SU-DHL-6 (cell line): ENCODE results near the gene HOXC10.

Source experiments
- H2AFZ ChIP-seq: fragments of 200-600 bp; sonication (generic); 2 replicates; pipeline ENCODE4 v1.6.1; 2014; ENCODE audit warnings: low read depth, mild to moderate bottlenecking, moderate library complexity, mixed read lengths, antibody characterized with exemption, low read length; ENCODE audit not compliant: severe bottlenecking
- H3F3A ChIP-seq: fragments of 200-600 bp; shearing (Covaris generic); 2 replicates; pipeline ENCODE4 v1.6.0; 2016; ENCODE audit warnings: antibody characterized with exemption, mild to moderate bottlenecking; ENCODE audit not compliant: insufficient read depth
- H3K27ac ChIP-seq: fragments of 200-600 bp; sonication (generic); 2 replicates; pipeline ENCODE4 v1.5.1; 2016; ENCODE audit warnings: low read depth, mild to moderate bottlenecking, low read length, moderate library complexity, mixed read lengths
- H3K27me3 ChIP-seq: fragments of 200-600 bp; sonication (generic), shearing (Covaris generic); 2 replicates; pipeline ENCODE4 v1.6.0; 2014; ENCODE audit warnings: mild to moderate bottlenecking, low read length
- H3K36me3 ChIP-seq: fragments of 200-600 bp; sonication (generic); 2 replicates; pipeline ENCODE4 v1.6.1; 2014; ENCODE audit warnings: mild to moderate bottlenecking, low read length, mixed read lengths
- H3K4me2 ChIP-seq: fragments of 300-600, 200-600 bp; shearing (Covaris generic), sonication (generic); 2 replicates; pipeline ENCODE4 v1.6.0; 2014; ENCODE audit warnings: low read length, low read depth, mild to moderate bottlenecking; ENCODE audit not compliant: poor library complexity, severe bottlenecking
- H3K4me3 ChIP-seq: fragments of 200-600 bp; sonication (generic); 2 replicates; pipeline ENCODE4 v1.5.1; 2014; ENCODE audit warnings: antibody characterized with exemption, low read length, mild to moderate bottlenecking, mixed read lengths; ENCODE audit not compliant: insufficient read depth, poor library complexity, severe bottlenecking
- H3K79me2 ChIP-seq: fragments of 200-600 bp; sonication (generic); 2 replicates; pipeline ENCODE4 v1.6.1; 2014; ENCODE audit warnings: mild to moderate bottlenecking, low read length, moderate library complexity; ENCODE audit not compliant: insufficient read depth
- H3K9ac ChIP-seq: fragments of 200-600 bp; sonication (generic); 2 replicates; pipeline ENCODE4 v1.7.0; 2014; ENCODE audit warnings: mild to moderate bottlenecking, low read length
- H3K9me2 ChIP-seq: fragments of 200-600 bp; sonication (generic); replicated peaks from 2 replicates; pipeline ENCODE4 v1.6.1; 2014; ENCODE audit warnings: low read length; ENCODE audit not compliant: insufficient read depth
- H3K9me3 ChIP-seq: fragments of 200-600 bp; sonication (generic); 2 replicates; pipeline ENCODE4 v1.6.1; 2014; ENCODE audit warnings: low read length, mixed read lengths; ENCODE audit not compliant: insufficient read depth
- H4K20me1 ChIP-seq: fragments of 200-600 bp; sonication (generic); 2 replicates; pipeline ENCODE4 v1.6.1; 2014; ENCODE audit warnings: low read depth, mild to moderate bottlenecking, antibody characterized with exemption, low read length, moderate library complexity, mixed read lengths
- EZH2phosphoT487 ChIP-seq: fragments of 200-600 bp; sonication (generic), shearing (Covaris generic); conservative IDR thresholded peaks from 2 replicates; pipeline ENCODE4 v1.6.1; 2018; ENCODE audit warnings: mild to moderate bottlenecking, antibody characterized with exemption, low read length, moderate library complexity, mixed read lengths
- TF ChIP-seq, protein P1 (sequence below): fragments of 200-600 bp; sonication (generic); IDR thresholded peaks from one replicate; pipeline ENCODE4 v1.5.1; 2017; ENCODE audit warnings: antibody characterized with exemption, mild to moderate bottlenecking, low read length, moderate library complexity; ENCODE audit not compliant: insufficient read depth, poor library complexity, severe bottlenecking

Gene HOXC10

GRCh38 chr12:53996240-53997203, 11.6 kb downstream of the HOXC10 start:
- H3K79me2 ChIP-seq, result no peaks in the 10 kb centered on the region
- no peaks in the 10 kb centered on the region for H4K20me1 ChIP-seq
- no peak overlapping the region for H3K9ac ChIP-seq
- H3K9me3 ChIP-seq, result no peaks in the 10 kb centered on the region
- no peak overlapping the region for H2AFZ ChIP-seq
- H3K36me3 ChIP-seq, result no peaks in the 10 kb centered on the region
- H3F3A ChIP-seq, result no peaks in the 10 kb centered on the region
- no peak overlapping the region for H3K4me2 ChIP-seq
- TF ChIP-seq, protein P1, sequence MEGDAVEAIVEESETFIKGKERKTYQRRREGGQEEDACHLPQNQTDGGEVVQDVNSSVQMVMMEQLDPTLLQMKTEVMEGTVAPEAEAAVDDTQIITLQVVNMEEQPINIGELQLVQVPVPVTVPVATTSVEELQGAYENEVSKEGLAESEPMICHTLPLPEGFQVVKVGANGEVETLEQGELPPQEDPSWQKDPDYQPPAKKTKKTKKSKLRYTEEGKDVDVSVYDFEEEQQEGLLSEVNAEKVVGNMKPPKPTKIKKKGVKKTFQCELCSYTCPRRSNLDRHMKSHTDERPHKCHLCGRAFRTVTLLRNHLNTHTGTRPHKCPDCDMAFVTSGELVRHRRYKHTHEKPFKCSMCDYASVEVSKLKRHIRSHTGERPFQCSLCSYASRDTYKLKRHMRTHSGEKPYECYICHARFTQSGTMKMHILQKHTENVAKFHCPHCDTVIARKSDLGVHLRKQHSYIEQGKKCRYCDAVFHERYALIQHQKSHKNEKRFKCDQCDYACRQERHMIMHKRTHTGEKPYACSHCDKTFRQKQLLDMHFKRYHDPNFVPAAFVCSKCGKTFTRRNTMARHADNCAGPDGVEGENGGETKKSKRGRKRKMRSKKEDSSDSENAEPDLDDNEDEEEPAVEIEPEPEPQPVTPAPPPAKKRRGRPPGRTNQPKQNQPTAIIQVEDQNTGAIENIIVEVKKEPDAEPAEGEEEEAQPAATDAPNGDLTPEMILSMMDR, result no peak
- TF ChIP-seq EZH2phosphoT487, result no peak
- no peaks in the 10 kb centered on the region for H3K27me3 ChIP-seq
- H3K4me3 ChIP-seq, result no peak overlapping the region
- no peaks in the 10 kb centered on the region for H3K9me2 ChIP-seq
- H3K27ac ChIP-seq, result no peak overlapping the region

DNA sequence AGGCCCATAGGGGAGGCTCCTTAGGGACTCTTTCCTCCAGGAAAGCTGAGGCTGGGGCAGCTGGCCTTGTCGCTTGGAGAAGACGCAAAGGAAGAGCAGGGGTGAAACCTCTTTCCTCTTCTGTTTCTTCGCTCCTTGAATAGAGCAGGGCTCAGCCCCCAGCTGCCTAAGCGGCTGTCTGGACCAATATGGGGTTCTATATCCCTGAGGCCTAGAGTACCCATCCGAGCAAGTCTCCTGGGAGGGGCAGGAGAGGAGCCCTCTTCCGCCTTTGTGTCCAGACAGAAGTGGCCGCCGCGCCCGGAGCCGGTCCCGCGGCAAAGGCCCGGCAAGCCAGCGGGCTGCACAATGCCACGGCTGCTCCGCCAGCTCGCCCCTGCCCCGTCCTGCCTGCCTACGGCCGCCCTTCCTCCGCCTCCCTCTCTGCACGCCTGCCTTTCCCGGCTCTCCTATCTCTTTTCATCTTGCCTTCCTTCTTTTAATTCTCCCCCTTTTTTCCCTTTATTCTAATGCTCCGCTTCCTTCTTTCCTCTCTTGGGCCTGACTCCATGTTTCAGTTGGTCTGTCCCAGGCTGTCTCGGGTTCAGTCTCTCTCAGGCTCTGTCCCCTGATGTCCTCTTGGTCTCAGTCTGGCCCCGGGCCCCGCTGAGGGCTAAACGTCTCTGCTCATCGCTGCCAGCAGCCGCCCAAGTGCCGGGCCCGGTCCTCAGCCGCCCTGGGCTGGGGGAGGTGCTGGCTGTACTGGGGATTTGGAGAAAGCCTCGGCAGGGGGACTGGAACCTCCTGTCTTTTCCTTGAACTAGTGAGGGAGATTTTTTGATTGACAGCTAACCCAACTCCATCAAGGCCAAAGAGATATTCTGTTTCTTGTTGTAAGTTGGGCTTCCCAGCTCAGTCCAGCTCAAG, 12.5 kb downstream of the HOXC10 start:
- Histone ChIP-seq H3F3A (no peaks in the 10 kb centered on the region), H3K27ac (no peak overlapping the region), H3K9me3 (no peaks in the 10 kb centered on the region), H4K20me1 (no peaks in the 10 kb centered on the region), H3K27me3 (no peaks in the 10 kb centered on the region), H3K36me3 (no peaks in the 10 kb centered on the region), H3K9me2 (no peaks in the 10 kb centered on the region), H3K4me2 (no peak overlapping the region), H3K4me3 (no peak overlapping the region), H3K79me2 (no peaks in the 10 kb centered on the region), H3K9ac (no peak overlapping the region), H2AFZ (no peak overlapping the region)
- TF ChIP-seq EZH2phosphoT487, result no peak
- TF ChIP-seq, protein P1, result no peak

- Histone ChIP-seq H2AFZ (no peak overlapping the region), H3K4me2 (no peak overlapping the region), H3K79me2 (no peaks in the 10 kb centered on the region), H4K20me1 (no peaks in the 10 kb centered on the region), H3K9me2 (no peaks in the 10 kb centered on the region), H3K4me3 (no peak overlapping the region), H3K9me3 (no peaks in the 10 kb centered on the region), H3F3A (no peaks in the 10 kb centered on the region), H3K27ac (no peak overlapping the region), H3K27me3 (no peaks in the 10 kb centered on the region), H3K9ac (no peak overlapping the region), H3K36me3 (no peaks in the 10 kb centered on the region)
- TF ChIP-seq, protein P1, result no peak
- no peak for TF ChIP-seq EZH2phosphoT487
Measured at GRCh38 chr12:53998110-53998899, 13.4 kb downstream of the HOXC10 start.
